NCI-H1436 treated with DMSO at 0.1 percent for 48 hours (cell line): Measurements from ENCODE around the gene UBE2E1.
"Not testable (repeated sequence)": the region's sequence is repeated elsewhere in the genome, so short reads cannot be mapped to it uniquely, and the experiment has no call there.

ENCODE experiments used
- DNase-seq: peaks from one replicate; lab custom pipeline; 2025; lab: John Stamatoyannopoulos, UW

Gene UBE2E1

GRCh38 chr3:23881993-23882392, 76.2 kb downstream of the UBE2E1 start:
- DNase-seq: not testable (repeated sequence)

GRCh38 chr3:23882487-23882918, 76.7 kb downstream of the UBE2E1 start:
- DNase-seq: no peak

GRCh38 chr3:23884481-23884880, 78.7 kb downstream of the UBE2E1 start:
- DNase-seq: no peak

- DNase-seq: no peak
These were observed 79.5 kb downstream of the UBE2E1 start for GRCh38 chr3:23885210-23885609.

- no peak for DNase-seq
These were observed 80.6 kb downstream of the UBE2E1 start for GRCh38 chr3:23886311-23886710.

- no peak for DNase-seq
These were observed 83.0 kb downstream of the UBE2E1 start for GRCh38 chr3:23888617-23889228.

- no peak for DNase-seq
These were observed 83.6 kb downstream of the UBE2E1 start for GRCh38 chr3:23889386-23889785.

- no peak for DNase-seq
These were observed 84.2 kb downstream of the UBE2E1 start for GRCh38 chr3:23889950-23890349.

GRCh38 chr3:23894254-23895061, 88.7 kb downstream of the UBE2E1 start:
- no peak for DNase-seq

- DNase-seq: no peak
These were observed 89.4 kb downstream of the UBE2E1 start for GRCh38 chr3:23895181-23895580.

- DNase-seq: no peak
These were observed 95.0 kb downstream of the UBE2E1 start for GRCh38 chr3:23900744-23901143.

- no peak for DNase-seq
These were observed 98.8 kb downstream of the UBE2E1 start for GRCh38 chr3:23904545-23904944.

- DNase-seq: no peak
These were observed 103.6 kb downstream of the UBE2E1 start for GRCh38 chr3:23909341-23909740.

GRCh38 chr3:23911397-23911796, 105.6 kb downstream of the UBE2E1 start:
- no peak for DNase-seq

GRCh38 chr3:23912335-23912734, 106.6 kb downstream of the UBE2E1 start:
- DNase-seq: not testable (repeated sequence)

- DNase-seq: no peak
These were observed 107.4 kb downstream of the UBE2E1 start for GRCh38 chr3:23913182-23913581.

GRCh38 chr3:23913873-23914743, 108.4 kb downstream of the UBE2E1 start:
- no peak for DNase-seq

GRCh38 chr3:23915537-23916108, 109.9 kb downstream of the UBE2E1 start:
- no peak for DNase-seq

- no peak for DNase-seq
These were observed 110.6 kb downstream of the UBE2E1 start for GRCh38 chr3:23916152-23916885.

- peak; percentile 43 for DNase-seq
These were observed 111.3 kb downstream of the UBE2E1 start, which contains the start of the genes NKIRAS1 and RPL15 for GRCh38 chr3:23916886-23917678. NKIRAS1 (minus strand) TSS chr3:23916990; CDS start chr3:23910904, 6,086 bp downstream. RPL15 (plus strand) TSS chr3:23917132; CDS start chr3:23917860, 728 bp downstream.
